T-helper 17 cell (primary cell): ENCODE results near the gene HELZ2. TPM values are rescaled to one million over a fixed set of nuclear protein-coding genes. Genes with fewer than 3 reads are reported as not detected.

Experiments used
- ATAC-seq: fragments of 150-1000 bp; cut with Tn5 transposase; 2 replicates; pipeline ENCODE4 v1.10.0; 2021; ENCODE audit warnings: mild to moderate bottlenecking, moderate library complexity
- DNase-seq, 3 donors: peaks; one replicate each; pipeline versions ENCODE4 v3.0.0 to v3.0.0-alpha.2; 2020 to 2021
- H3K9me3 ChIP-seq: one replicate; pipeline ENCODE4 v1.7.0; 2013; ENCODE audit warnings: low read length, mild to moderate bottlenecking; ENCODE audit not compliant: control insufficient read depth, poor library complexity, severe bottlenecking
- H3K27ac Mint-ChIP-seq: one replicate; pipeline ENCODE4 v1.8.0; 2022; ENCODE audit warnings: mild to moderate bottlenecking, moderate library complexity, mixed read lengths
- H3K27me3 Mint-ChIP-seq: one replicate; pipeline ENCODE4 v1.8.0; 2022; ENCODE audit warnings: mixed read lengths
- H3K36me3 Mint-ChIP-seq: one replicate; pipeline ENCODE4 v1.8.0; 2022; ENCODE audit warnings: low read depth, mixed read lengths
- H3K4me1 Mint-ChIP-seq: one replicate; pipeline ENCODE4 v1.8.0; 2022; ENCODE audit warnings: mild to moderate bottlenecking, mixed read lengths
- H3K4me3 Mint-ChIP-seq: one replicate; pipeline ENCODE4 v1.8.0; 2022; ENCODE audit warnings: mild to moderate bottlenecking, moderate library complexity, mixed read lengths
- total RNA-seq, 4 donors: library from RNA in 2 of 4; stranded (reverse) in 2 of 4; gene quantifications; one replicate each; pipeline ENCODE4 v1.2.3 and lab custom pipeline; 2022 to 2026

The HELZ2 gene
- total RNA-seq, 2 donors from 2014 or later = 48.0 to 54.8 TPM

DNA sequence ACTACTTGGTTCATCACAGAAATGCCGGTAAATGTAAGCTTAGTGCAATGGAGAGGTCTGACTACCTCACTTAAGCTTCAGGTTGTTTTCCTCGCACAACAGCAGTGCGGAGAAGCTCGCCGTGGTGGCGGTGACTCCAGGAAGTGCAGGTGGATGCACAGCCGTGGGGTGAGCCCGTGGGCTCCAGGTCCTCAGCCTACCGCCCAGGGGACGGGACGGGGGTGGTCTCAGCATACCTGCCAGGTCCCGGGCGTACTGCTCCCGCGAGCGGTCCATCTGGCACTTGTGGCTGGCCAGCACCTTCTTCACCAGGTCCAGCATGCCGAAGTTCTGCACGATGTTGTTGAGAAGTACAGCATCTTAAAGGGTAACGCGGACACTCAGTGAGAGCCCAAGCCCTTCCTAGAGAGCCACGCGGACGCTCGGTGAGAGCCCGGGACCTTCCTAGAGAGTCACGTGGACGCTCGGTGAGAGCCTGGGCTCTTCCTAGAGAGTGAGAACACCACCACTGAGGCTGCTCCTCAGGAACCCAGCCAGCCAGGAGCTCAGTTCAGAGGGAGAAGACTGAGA, 17.8 kb upstream of the HELZ2 start:
- H3K27ac Mint-ChIP-seq = no peak overlapping the region
- peaks cover 8% of the 10 kb centered on the region for H3K4me1 Mint-ChIP-seq
- DNase-seq = no peak

GRCh38 chr20:63591147-63591533, 17.1 kb upstream of the HELZ2 start:
- DNase-seq (no peak), ATAC-seq (no peak)
- H3K9me3 ChIP-seq = no peaks in the 10 kb centered on the region
- Mint-ChIP-seq H3K27me3 (no peaks in the 10 kb centered on the region), H3K36me3 (peaks cover 10% of the 10 kb centered on the region), H3K4me3 (peak overlapping the region; percentile 21), H3K27ac (no peak overlapping the region), H3K4me1 (peaks cover 8% of the 10 kb centered on the region)

More for the DNA sequence above, 17.8 kb upstream of the HELZ2 start:
- no peaks in the 10 kb centered on the region for H3K9me3 ChIP-seq
- Mint-ChIP-seq H3K27me3 (no peaks in the 10 kb centered on the region), H3K36me3 (peaks cover 10% of the 10 kb centered on the region), H3K4me3 (no peak overlapping the region)
- ATAC-seq = no peak

GRCh38 chr20:63590218-63591146, 16.4 kb upstream of the HELZ2 start:
- Mint-ChIP-seq H3K27me3 (no peaks in the 10 kb centered on the region), H3K36me3 (peaks cover 10% of the 10 kb centered on the region), H3K4me1 (peaks cover 13% of the 10 kb centered on the region), H3K4me3 (peak overlapping the region; percentile 21), H3K27ac (no peak overlapping the region)
- DNase-seq (no peak), ATAC-seq (no peak)
- H3K9me3 ChIP-seq = no peaks in the 10 kb centered on the region

- no peak overlapping the region for H3K27ac Mint-ChIP-seq
Observed at GRCh38 chr20:63589261-63590217, 15.5 kb upstream of the HELZ2 start.

GRCh38 chr20:63588641-63589041, 14.6 kb upstream of the HELZ2 start:
- peaks cover 15% of the 10 kb centered on the region for H3K4me1 Mint-ChIP-seq
- H3K27ac Mint-ChIP-seq = no peak overlapping the region
- H3K9me3 ChIP-seq = no peaks in the 10 kb centered on the region
- H3K36me3 Mint-ChIP-seq = peaks cover 8% of the 10 kb centered on the region
- no peaks in the 10 kb centered on the region for H3K27me3 Mint-ChIP-seq
- DNase-seq (no peak), ATAC-seq (no peak)
- H3K4me3 Mint-ChIP-seq = no peak overlapping the region

More at GRCh38 chr20:63589261-63590217, 15.5 kb upstream of the HELZ2 start:
- Mint-ChIP-seq H3K4me1 (peaks cover 13% of the 10 kb centered on the region), H3K27me3 (no peaks in the 10 kb centered on the region), H3K4me3 (no peak overlapping the region), H3K36me3 (peaks cover 8% of the 10 kb centered on the region)
- no peak for DNase-seq
- no peaks in the 10 kb centered on the region for H3K9me3 ChIP-seq
- no peak for ATAC-seq

DNA sequence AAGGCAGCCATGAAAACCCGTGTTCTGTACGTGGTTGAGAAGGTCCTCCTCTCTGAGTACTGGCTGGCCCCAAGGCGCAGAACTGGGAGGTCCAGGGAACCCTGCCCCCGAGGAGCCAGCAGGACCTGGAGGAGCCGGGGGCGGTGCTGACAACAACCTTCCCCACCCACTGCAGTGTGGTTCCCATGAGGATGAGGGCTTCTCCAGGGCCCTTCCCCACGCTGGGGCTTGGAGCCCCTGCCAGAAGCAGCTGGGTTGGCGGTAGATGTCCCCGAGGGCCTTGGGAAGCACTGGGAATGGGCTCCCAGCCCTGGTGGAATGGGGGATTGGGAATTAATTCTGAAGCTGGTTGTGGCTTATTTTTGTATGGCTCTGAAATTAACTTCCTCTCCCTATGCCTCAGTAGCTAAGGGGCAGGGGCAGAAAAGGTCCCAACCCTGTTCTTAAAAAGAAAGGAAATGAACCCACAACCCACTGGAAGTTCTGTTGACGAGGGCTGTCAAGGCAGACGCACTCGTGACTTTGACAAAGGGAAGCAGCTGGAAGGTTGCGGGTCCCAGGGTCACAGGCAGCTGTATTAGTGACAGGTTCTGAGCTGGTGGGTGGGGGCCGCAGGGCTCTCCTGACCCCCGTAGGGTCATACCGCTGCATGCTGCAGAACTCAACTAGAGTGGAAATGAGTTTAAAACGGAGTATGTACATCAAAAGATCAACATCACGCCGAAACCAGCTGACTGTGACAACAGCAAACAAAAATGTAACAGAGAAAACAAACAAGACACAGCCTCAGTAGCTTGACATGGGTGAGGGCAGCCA, 13.9 kb upstream of the HELZ2 start:
- no peak overlapping the region for H3K4me3 Mint-ChIP-seq
- H3K9me3 ChIP-seq = no peaks in the 10 kb centered on the region
- H3K4me1 Mint-ChIP-seq = peaks cover 11% of the 10 kb centered on the region
- peak; percentile 37 for ATAC-seq
- DNase-seq = no peak
- no peak overlapping the region for H3K27ac Mint-ChIP-seq
- H3K27me3 Mint-ChIP-seq = no peaks in the 10 kb centered on the region
- peaks cover 4% of the 10 kb centered on the region for H3K36me3 Mint-ChIP-seq

DNA sequence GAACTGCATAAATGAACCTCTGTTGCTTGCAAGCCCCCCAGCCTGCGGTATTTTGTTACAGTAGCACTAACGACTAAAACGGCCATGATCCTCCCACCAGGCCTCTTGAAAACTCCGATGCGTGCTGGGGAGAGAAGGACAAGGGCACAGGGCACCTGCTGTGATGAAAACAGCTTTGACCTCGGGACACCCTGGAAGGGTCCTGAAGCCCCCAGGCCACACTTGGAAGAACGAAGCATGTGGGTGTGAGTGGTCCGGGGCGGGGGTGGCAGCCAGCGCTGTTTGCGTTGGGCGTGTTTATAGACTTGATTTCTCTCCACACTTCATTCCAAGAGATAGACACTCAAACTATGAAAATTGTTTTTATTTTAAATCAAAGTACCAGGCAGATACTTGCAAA, 13.2 kb upstream of the HELZ2 start:
- no peak for ATAC-seq
- no peak overlapping the region for H3K4me3 Mint-ChIP-seq
- H3K36me3 Mint-ChIP-seq = peaks cover 3% of the 10 kb centered on the region
- no peaks in the 10 kb centered on the region for H3K27me3 Mint-ChIP-seq
- H3K27ac Mint-ChIP-seq = no peak overlapping the region
- peaks cover 10% of the 10 kb centered on the region for H3K4me1 Mint-ChIP-seq
- DNase-seq = no peak
- no peaks in the 10 kb centered on the region for H3K9me3 ChIP-seq

DNA sequence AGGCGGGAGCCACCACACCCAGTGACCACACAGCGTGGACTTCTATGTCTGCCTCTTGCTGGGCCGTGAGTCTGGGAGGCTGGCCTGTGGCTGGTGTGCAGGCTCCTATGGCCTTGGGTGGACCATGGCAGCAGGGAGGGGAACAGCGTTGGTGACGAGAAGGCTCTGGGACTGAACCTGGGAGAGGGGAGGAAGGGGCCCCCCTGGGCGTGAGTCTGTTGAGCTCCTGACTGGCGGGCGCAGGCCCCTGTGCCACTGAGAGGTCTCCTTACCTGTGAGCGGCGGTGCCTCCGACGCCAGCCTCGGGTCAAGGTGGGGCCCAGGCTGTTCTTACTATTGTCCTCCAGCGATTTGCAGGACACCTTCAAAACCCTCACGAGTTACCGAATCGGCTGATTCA, 12.8 kb upstream of the HELZ2 start:
- Mint-ChIP-seq H3K4me3 (no peak overlapping the region), H3K27me3 (no peaks in the 10 kb centered on the region), H3K27ac (no peak overlapping the region), H3K4me1 (peaks cover 10% of the 10 kb centered on the region), H3K36me3 (peaks cover 3% of the 10 kb centered on the region)
- no peak for DNase-seq
- no peak for ATAC-seq
- H3K9me3 ChIP-seq = no peaks in the 10 kb centered on the region

- DNase-seq (no peak), ATAC-seq (no peak)
- H3K27me3 Mint-ChIP-seq = no peaks in the 10 kb centered on the region
- H3K9me3 ChIP-seq = no peaks in the 10 kb centered on the region
- H3K4me1 Mint-ChIP-seq = peaks cover 10% of the 10 kb centered on the region
- peaks cover 3% of the 10 kb centered on the region for H3K36me3 Mint-ChIP-seq
- H3K4me3 Mint-ChIP-seq = no peak overlapping the region
- H3K27ac Mint-ChIP-seq = no peak overlapping the region
Observed at GRCh38 chr20:63585616-63586565, 11.9 kb upstream of the HELZ2 start.

GRCh38 chr20:63582382-63583063, 8.5 kb upstream of the HELZ2 start:
- no peak overlapping the region for H3K4me3 Mint-ChIP-seq
- ATAC-seq (no peak), DNase-seq (no peak)
- H3K27ac Mint-ChIP-seq = no peak overlapping the region
- H3K9me3 ChIP-seq = no peaks in the 10 kb centered on the region
- H3K36me3 Mint-ChIP-seq = no peaks in the 10 kb centered on the region
- H3K4me1 Mint-ChIP-seq = peaks cover 7% of the 10 kb centered on the region
- H3K27me3 Mint-ChIP-seq = no peaks in the 10 kb centered on the region

DNA sequence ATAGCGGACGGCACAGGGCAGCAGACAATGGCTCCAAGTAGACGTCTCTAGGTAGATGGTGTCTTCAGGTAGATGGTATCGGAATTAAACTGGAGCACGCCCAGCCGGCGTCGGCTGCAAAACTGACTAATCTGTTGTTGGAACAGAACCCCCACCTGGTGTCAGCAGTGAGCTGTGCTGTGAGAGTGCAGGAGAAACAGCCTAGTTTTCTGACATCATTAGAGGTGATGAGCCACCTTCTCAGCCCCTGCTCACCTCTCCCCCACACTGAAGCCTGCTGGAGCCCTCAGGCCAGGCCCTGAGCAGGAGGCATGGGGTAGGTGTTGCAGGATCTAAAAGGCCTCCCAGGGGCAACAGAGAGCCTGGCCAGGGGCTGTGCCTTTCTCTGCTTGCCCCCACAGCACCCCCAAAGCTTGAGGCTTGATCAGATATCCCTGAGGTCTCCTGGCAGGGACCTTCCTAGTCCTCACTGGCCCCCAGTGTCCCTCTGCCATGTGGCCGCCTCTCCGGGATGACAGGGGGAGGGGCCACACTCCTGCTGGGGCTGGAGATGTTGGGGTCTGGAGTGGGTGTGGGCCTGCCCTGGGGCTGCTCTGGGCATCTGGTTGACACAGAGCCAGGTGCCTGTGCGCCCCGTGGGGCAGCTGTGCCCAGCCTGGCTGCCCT, 6.9 kb upstream of the HELZ2 start:
- no peak overlapping the region for H3K4me3 Mint-ChIP-seq
- H3K36me3 Mint-ChIP-seq = no peaks in the 10 kb centered on the region
- ATAC-seq (peak; percentile 97), DNase-seq (peak; percentile 42 to 64 (median 51))
- H3K9me3 ChIP-seq = no peaks in the 10 kb centered on the region
- peaks cover 4% of the 10 kb centered on the region for H3K27me3 Mint-ChIP-seq
- H3K4me1 Mint-ChIP-seq = peaks cover 6% of the 10 kb centered on the region
- H3K27ac Mint-ChIP-seq = no peak overlapping the region
